ENCODE measurements around the gene CTIF. TPM values are rescaled to one million over a fixed set of nuclear protein-coding genes. Genes with fewer than 3 reads are reported as not detected.

Gene CTIF
- total RNA-seq, 2 experiments from 2014 or later = 5.7 to 5.9 TPM

DNA sequence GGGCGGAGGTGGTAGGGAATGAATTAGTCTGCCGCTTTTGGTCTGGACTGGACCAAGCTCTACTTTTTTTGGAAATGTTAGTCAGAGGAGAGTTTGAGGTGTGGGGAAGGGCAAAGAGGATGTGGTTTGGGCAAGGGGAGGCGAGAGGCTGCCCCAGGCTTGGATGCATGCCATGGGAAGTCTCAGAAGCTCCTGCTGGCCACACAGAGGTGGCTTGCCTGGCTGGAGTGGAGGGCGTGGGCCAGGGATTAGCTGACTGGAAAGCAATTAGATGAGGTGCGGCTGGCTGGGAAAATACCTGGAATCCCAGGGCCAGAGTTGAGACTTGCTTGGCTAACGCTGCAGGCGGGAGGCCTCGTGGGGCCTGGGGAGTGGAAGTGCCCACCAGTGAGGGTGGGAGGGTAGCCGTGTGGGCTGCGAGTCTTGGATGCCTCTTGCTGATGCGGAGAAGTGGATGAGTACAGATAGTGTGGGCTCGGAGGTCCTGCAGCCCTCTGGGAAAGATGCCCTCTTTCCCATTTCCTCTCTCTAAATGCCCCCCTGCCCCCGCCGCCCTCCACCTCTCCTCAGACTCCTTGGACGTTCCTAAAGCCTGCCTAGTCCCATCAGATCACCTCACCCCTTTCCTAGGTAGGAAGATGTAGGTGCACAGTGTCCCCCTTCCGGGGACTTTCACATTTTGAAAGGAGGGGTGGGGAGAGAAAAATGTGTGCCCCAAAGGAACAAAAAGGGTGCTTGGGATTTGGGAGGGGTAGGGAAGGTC lies 294.3 kb downstream of the CTIF start:
- H3K4me3 Mint-ChIP-seq = peak overlapping the region; percentile 76
- ATAC-seq (no peak), DNase-seq (peak; percentile 38)
- H3K27ac Mint-ChIP-seq = peak overlapping the region; percentile 92
- no peaks in the 10 kb centered on the region for H3K36me3 Mint-ChIP-seq
- no peaks in the 10 kb centered on the region for H3K9me3 Mint-ChIP-seq (ENCODE audit: low read depth)
- CTCF ChIA-PET = interaction anchor here (0.9 to 1.8 kb wide), 3 partner anchors 9 to 20 kb away, joined by 3 to 7 read pairs (median 4); no protein-coding TSS in a partner anchor
- H3K4me1 Mint-ChIP-seq = peaks cover 66% of the 10 kb centered on the region
- H3K27me3 Mint-ChIP-seq = no peaks in the 10 kb centered on the region

GRCh38 chr18:48833701-48834412 lies 295.0 kb downstream of the CTIF start:
- DNase-seq (peak; percentile 88), ATAC-seq (peak; percentile 78)
- no peaks in the 10 kb centered on the region for H3K36me3 Mint-ChIP-seq
- H3K27me3 Mint-ChIP-seq = no peaks in the 10 kb centered on the region
- H3K4me3 Mint-ChIP-seq = peak overlapping the region; percentile 76
- peaks cover 73% of the 10 kb centered on the region for H3K4me1 Mint-ChIP-seq
- CTCF ChIA-PET = interaction anchor here (1.2 to 1.8 kb wide), 4 partner anchors 8 to 79 kb away, joined by 3 to 7 read pairs (median 5); no protein-coding TSS in a partner anchor
- peak overlapping the region; percentile 92 for H3K27ac Mint-ChIP-seq
- no peaks in the 10 kb centered on the region for H3K9me3 Mint-ChIP-seq (ENCODE audit: low read depth)

- CTCF ChIA-PET = interaction anchor here (1.2 to 1.7 kb wide), 3 partner anchors 20 to 78 kb away, joined by 3 to 6 read pairs (median 4); no protein-coding TSS in a partner anchor
- no peaks in the 10 kb centered on the region for H3K9me3 Mint-ChIP-seq (ENCODE audit: low read depth)
- no peaks in the 10 kb centered on the region for H3K27me3 Mint-ChIP-seq
Measured at GRCh38 chr18:48834413-48835031, 295.7 kb downstream of the CTIF start.

GRCh38 chr18:48835119-48835518 lies 296.3 kb downstream of the CTIF start:
- CTCF ChIA-PET = interaction anchor here (0.6 to 1.7 kb wide), 5 partner anchors 14 to 78 kb away, joined by 3 to 6 read pairs (median 3); no protein-coding TSS in a partner anchor
- Mint-ChIP-seq H3K27ac (peak overlapping the region; percentile 92), H3K9me3 (ENCODE audit: low read depth) (no peaks in the 10 kb centered on the region), H3K4me3 (peak overlapping the region; percentile 76), H3K27me3 (no peaks in the 10 kb centered on the region), H3K36me3 (no peaks in the 10 kb centered on the region), H3K4me1 (peaks cover 85% of the 10 kb centered on the region)
- no peak for ATAC-seq
- DNase-seq = no peak

More at GRCh38 chr18:48834413-48835031, 295.7 kb downstream of the CTIF start:
- H3K27ac Mint-ChIP-seq = peak overlapping the region; percentile 92
- no peaks in the 10 kb centered on the region for H3K36me3 Mint-ChIP-seq
- peak; percentile 91 for ATAC-seq
- peaks cover 80% of the 10 kb centered on the region for H3K4me1 Mint-ChIP-seq
- H3K4me3 Mint-ChIP-seq = peak overlapping the region; percentile 76
- peak; percentile 91 for DNase-seq

DNA sequence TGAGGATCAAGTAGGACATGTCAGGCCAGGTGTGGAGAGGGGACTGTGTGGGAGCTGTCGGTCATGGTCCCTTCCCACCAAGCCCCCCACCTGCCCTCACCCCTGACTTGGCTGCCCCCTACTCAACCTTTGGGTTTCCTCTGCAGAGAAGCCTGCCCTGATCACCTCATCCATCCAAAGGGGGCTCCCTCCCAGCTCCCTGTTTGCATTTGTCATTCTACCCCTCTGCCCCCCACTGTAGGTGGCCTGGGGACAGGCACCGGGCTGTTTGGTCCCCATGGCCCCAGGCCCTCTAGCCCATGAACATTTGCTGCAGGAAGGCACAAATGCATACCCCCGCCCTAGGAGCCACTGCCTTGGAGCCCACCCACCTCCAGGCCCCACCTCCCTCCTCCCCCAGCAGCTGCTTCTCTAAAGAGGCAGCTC lies 296.9 kb downstream of the CTIF start:
- CTCF ChIA-PET = interaction anchor here (0.6 to 1.7 kb wide), 3 partner anchors 15 to 77 kb away, joined by 3 to 6 read pairs (median 3); no protein-coding TSS in a partner anchor
- Mint-ChIP-seq H3K36me3 (no peaks in the 10 kb centered on the region), H3K27ac (no peak overlapping the region), H3K4me1 (peaks cover 83% of the 10 kb centered on the region), H3K27me3 (no peaks in the 10 kb centered on the region), H3K9me3 (ENCODE audit: low read depth) (no peaks in the 10 kb centered on the region), H3K4me3 (no peak overlapping the region)
- ATAC-seq = no peak
- no peak for DNase-seq

DNA sequence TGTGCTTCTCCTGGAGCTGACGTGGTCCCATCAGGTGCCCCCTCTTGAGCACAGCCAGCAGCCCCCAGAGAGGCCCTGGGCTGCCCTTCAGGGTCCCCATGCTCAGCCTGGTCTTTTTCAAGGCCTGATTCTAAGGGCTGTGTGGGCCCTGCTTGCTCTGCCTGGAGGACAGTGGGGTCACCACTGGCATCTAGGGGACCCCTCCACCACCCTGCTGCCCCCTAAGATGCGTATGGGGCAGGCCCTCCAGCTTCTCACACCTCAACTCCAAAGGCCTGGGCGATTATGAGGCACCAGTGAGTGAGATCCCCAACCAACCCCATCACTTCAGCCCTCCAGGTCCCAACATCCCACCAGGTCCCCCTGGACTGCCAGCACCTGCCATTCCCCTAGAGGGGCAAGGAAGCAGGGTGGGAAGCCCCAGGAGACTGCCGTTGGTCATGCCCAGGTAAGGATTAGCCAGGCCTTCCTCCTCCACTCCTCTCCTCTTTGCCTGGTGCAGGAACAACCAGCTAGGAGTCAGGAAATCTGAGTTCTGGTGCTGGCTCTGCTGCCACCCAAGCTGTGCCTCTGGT lies 297.5 kb downstream of the CTIF start:
- Mint-ChIP-seq H3K27me3 (no peaks in the 10 kb centered on the region), H3K4me3 (no peak overlapping the region), H3K27ac (no peak overlapping the region), H3K9me3 (ENCODE audit: low read depth) (no peaks in the 10 kb centered on the region), H3K4me1 (peaks cover 80% of the 10 kb centered on the region), H3K36me3 (no peaks in the 10 kb centered on the region)
- DNase-seq = no peak
- ATAC-seq = no peak
- CTCF ChIA-PET = interaction anchor here (1.4 kb wide), 1 partner anchor 15 kb away, joined by 3 read pairs; no protein-coding TSS in a partner anchor

- CTCF ChIA-PET = no interaction called here
- Mint-ChIP-seq H3K9me3 (ENCODE audit: low read depth) (no peaks in the 10 kb centered on the region), H3K27me3 (no peaks in the 10 kb centered on the region), H3K4me1 (peaks cover 79% of the 10 kb centered on the region), H3K27ac (no peak overlapping the region), H3K36me3 (no peaks in the 10 kb centered on the region), H3K4me3 (no peak overlapping the region)
- ATAC-seq = no peak
- DNase-seq = no peak
Measured at GRCh38 chr18:48836806-48837615, 298.2 kb downstream of the CTIF start.

- no peak for DNase-seq
- H3K4me3 Mint-ChIP-seq = no peak overlapping the region
- no peaks in the 10 kb centered on the region for H3K27me3 Mint-ChIP-seq
- peaks cover 80% of the 10 kb centered on the region for H3K4me1 Mint-ChIP-seq
- CTCF ChIA-PET = no interaction called here
- H3K9me3 Mint-ChIP-seq (ENCODE audit: low read depth) = no peaks in the 10 kb centered on the region
- ATAC-seq = no peak
- no peak overlapping the region for H3K27ac Mint-ChIP-seq
- no peaks in the 10 kb centered on the region for H3K36me3 Mint-ChIP-seq
Measured at GRCh38 chr18:48837676-48838075, 298.8 kb downstream of the CTIF start.

GRCh38 chr18:48838166-48838775 lies 299.4 kb downstream of the CTIF start:
- CTCF ChIA-PET = no interaction called here
- H3K27me3 Mint-ChIP-seq = no peaks in the 10 kb centered on the region
- DNase-seq (no peak), ATAC-seq (no peak)
- peaks cover 78% of the 10 kb centered on the region for H3K4me1 Mint-ChIP-seq
- H3K27ac Mint-ChIP-seq = no peak overlapping the region
- H3K4me3 Mint-ChIP-seq = no peak overlapping the region
- H3K36me3 Mint-ChIP-seq = no peaks in the 10 kb centered on the region
- H3K9me3 Mint-ChIP-seq (ENCODE audit: low read depth) = no peaks in the 10 kb centered on the region

DNA sequence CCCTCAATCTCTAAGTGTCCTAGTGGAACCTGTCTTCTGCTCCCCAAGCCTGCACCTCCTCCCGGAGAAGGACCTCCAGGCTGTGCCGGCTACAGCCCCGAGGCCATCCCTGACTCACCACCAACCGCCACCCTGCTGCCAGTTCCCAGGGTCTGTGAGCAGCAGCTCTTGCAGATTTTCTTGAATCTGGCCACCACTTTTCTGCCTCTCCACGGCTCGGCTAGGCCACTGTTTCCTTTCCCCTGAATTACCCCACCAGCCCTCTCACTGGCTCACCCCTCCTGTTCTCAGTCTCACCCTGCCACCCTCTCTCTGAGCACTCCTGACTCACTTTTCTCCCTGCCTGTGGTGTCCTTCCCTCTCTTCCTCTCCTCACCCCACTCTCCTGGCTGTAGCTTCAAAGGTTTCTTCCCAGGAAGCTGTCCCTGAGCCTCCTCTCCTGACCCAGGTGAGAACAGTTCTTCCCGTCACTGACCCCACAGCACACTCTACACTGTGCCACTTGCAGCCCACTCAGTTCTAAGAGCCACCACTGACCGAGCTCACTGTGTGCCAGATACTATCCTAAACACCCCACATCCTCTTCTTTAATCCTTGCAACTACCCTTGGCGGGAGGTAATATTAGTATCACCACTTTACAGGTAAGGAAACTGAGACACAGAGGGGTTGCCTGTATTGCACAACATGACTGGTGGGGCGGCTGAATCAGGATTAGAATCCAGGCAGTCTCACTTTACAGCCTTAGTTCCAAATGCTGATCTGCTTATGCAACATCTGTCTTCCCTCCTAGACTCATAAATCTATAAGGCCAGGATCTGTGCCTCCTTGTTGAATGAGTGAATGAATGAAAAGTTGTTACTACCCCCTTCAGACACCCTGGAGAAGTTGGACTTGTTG lies 300.3 kb downstream of the CTIF start:
- H3K36me3 Mint-ChIP-seq = no peaks in the 10 kb centered on the region
- no peaks in the 10 kb centered on the region for H3K27me3 Mint-ChIP-seq
- CTCF ChIA-PET = no interaction called here
- no peak overlapping the region for H3K4me3 Mint-ChIP-seq
- DNase-seq = peak; percentile 47
- peaks cover 79% of the 10 kb centered on the region for H3K4me1 Mint-ChIP-seq
- no peaks in the 10 kb centered on the region for H3K9me3 Mint-ChIP-seq (ENCODE audit: low read depth)
- no peak for ATAC-seq
- peak overlapping the region; percentile 78 for H3K27ac Mint-ChIP-seq

DNA sequence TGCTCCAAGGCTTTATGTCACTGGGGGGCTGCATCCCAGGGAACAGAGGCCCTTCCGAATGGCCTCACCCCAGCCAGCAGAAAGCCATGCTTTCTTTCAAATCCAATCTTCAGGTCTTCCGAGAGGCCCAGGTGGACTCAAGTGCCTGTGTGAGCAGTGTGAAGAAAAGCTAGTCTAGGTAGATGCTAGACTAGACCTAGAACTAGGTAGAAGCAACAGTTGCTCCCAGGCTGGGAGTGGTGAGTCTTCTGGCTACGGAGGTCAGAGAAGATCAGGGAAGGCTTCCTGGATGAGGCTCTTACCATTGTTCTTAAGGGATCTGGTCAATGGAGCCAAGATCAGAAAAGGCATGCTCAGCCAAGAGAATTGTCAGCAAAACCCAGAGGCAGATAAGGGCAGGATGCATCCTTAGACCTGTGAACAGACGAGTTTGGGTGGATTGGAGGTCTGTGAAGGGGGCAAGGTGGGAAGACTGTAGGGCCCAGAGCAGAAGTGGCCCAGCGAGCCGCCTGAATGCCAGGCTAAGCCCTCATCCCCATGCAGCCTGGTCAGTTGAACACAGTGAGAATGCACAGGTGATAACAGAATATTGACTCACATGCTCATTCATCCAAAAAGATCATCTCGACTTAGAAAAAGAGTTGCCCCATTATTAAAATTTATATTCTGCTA lies 301.1 kb downstream of the CTIF start:
- no peak overlapping the region for H3K4me3 Mint-ChIP-seq
- H3K27ac Mint-ChIP-seq = peak overlapping the region; percentile 25
- ATAC-seq (no peak), DNase-seq (no peak)
- no peaks in the 10 kb centered on the region for H3K36me3 Mint-ChIP-seq
- H3K4me1 Mint-ChIP-seq = peaks cover 76% of the 10 kb centered on the region
- CTCF ChIA-PET = no interaction called here
- no peaks in the 10 kb centered on the region for H3K27me3 Mint-ChIP-seq
- H3K9me3 Mint-ChIP-seq (ENCODE audit: low read depth) = no peaks in the 10 kb centered on the region
